Stimulated activated CD4-positive, alpha-beta T cell treated with anti-CD3 and anti-CD28 coated beads, Interleukin-15, amount 100 ng/mL, for 1 hour (primary cell): ENCODE results near the gene CEP19.

Experiments
- DNase-seq, 2 donors: peaks; one replicate each; pipeline ENCODE4 v3.0.0-alpha.2; 2020; ENCODE audit warnings: low read depth in 1 of 2, low spot score in 1 of 2

Gene CEP19

GRCh38 chr3:196667056-196667825, 44.8 kb downstream of the CEP19 start:
- no peak for DNase-seq

- no peak for DNase-seq
These were observed 45.8 kb downstream of the CEP19 start for GRCh38 chr3:196666001-196666867.

GRCh38 chr3:196662711-196663571, 49.1 kb downstream of the CEP19 start:
- no peak for DNase-seq

GRCh38 chr3:196662033-196662432, 50.0 kb downstream of the CEP19 start:
- DNase-seq: no peak

GRCh38 chr3:196661400-196661799, 50.6 kb downstream of the CEP19 start:
- DNase-seq: no peak

GRCh38 chr3:196660381-196661166, 51.5 kb downstream of the CEP19 start:
- DNase-seq: no peak

- no peak for DNase-seq
These were observed 52.1 kb downstream of the CEP19 start for GRCh38 chr3:196659901-196660351.
